Endothelial cell (in vitro differentiated cells): ENCODE measurements around the gene GRM1. TPM values are rescaled to one million over a fixed set of nuclear protein-coding genes. Genes with fewer than 3 reads are reported as not detected.

Source experiments
- DNase-seq: peaks from one replicate; pipeline ENCODE4 v3.0.0; 2021; ENCODE audit warnings: low spot score
- H3K27ac Mint-ChIP-seq: one replicate; pipeline ENCODE4 v1.8.0; 2021; ENCODE audit warnings: mixed read lengths, inconsistent platforms; ENCODE audit not compliant: unreplicated experiment
- H3K27me3 Mint-ChIP-seq: one replicate; pipeline ENCODE4 v1.8.0; 2021; ENCODE audit warnings: mild to moderate bottlenecking, moderate library complexity, mixed read lengths, inconsistent platforms; ENCODE audit not compliant: unreplicated experiment
- H3K36me3 Mint-ChIP-seq: one replicate; pipeline ENCODE4 v1.8.0; 2021; ENCODE audit warnings: mild to moderate bottlenecking, low read depth, mixed read lengths, inconsistent platforms; ENCODE audit not compliant: unreplicated experiment
- H3K4me1 Mint-ChIP-seq: one replicate; pipeline ENCODE4 v1.8.0; 2021; ENCODE audit warnings: mild to moderate bottlenecking, mixed read lengths, inconsistent platforms; ENCODE audit not compliant: unreplicated experiment
- H3K4me3 Mint-ChIP-seq: one replicate; pipeline ENCODE4 v1.8.0; 2021; ENCODE audit warnings: mild to moderate bottlenecking, mixed read lengths, inconsistent platforms; ENCODE audit not compliant: unreplicated experiment
- H3K9me3 Mint-ChIP-seq: one replicate; pipeline ENCODE4 v1.8.0; 2021; ENCODE audit warnings: mixed read lengths, inconsistent platforms; ENCODE audit not compliant: unreplicated experiment
- total RNA-seq: library from RNA; stranded (reverse); fragmentation: NEBNext Ultra II Directional; extraction: Animal tissue kit (Norgen Biotek cat#: 25700); gene quantifications from one replicate; pipeline ENCODE4 v1.2.1, GENCODE V29; 2021; ENCODE audit not compliant: unreplicated experiment
- TF ChIP-seq, protein P1 (sequence below): fragments of 200-600 bp; sonication (generic); IDR thresholded peaks from one replicate; pipeline ENCODE4 v1.5.0; 2021; ENCODE audit warnings: antibody characterized with exemption; ENCODE audit not compliant: unreplicated experiment

Gene GRM1
- total RNA-seq, 1 donor from 2014 or later, result 0.23 TPM

DNA sequence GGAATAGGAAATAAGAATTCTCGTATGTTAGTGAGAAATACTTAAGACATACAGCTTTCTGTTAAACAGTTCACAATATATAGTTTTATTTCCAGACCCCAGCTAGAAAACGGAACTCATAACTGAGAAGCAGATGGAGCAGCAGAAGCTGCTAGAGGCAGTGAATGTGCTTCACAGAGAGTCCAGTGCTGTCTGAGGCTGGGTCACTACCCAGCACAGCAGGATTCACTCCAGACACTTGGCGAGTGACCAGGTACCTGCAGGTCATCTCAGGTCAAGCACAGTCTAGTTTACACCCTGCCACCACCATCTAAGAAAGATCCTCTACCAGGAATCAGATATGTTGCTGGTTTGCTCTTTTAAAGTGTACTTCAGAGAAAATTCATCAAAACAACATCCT lies 271.7 kb downstream of the GRM1 start:
- no peak overlapping the region for H3K27ac Mint-ChIP-seq
- TF ChIP-seq, protein P1, sequence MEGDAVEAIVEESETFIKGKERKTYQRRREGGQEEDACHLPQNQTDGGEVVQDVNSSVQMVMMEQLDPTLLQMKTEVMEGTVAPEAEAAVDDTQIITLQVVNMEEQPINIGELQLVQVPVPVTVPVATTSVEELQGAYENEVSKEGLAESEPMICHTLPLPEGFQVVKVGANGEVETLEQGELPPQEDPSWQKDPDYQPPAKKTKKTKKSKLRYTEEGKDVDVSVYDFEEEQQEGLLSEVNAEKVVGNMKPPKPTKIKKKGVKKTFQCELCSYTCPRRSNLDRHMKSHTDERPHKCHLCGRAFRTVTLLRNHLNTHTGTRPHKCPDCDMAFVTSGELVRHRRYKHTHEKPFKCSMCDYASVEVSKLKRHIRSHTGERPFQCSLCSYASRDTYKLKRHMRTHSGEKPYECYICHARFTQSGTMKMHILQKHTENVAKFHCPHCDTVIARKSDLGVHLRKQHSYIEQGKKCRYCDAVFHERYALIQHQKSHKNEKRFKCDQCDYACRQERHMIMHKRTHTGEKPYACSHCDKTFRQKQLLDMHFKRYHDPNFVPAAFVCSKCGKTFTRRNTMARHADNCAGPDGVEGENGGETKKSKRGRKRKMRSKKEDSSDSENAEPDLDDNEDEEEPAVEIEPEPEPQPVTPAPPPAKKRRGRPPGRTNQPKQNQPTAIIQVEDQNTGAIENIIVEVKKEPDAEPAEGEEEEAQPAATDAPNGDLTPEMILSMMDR, result no peak
- peaks cover 13% of the 10 kb centered on the region for H3K4me1 Mint-ChIP-seq
- H3K9me3 Mint-ChIP-seq, result no peaks in the 10 kb centered on the region
- no peak overlapping the region for H3K4me3 Mint-ChIP-seq
- no peaks in the 10 kb centered on the region for H3K36me3 Mint-ChIP-seq
- no peak for DNase-seq
- peaks cover 1% of the 10 kb centered on the region for H3K27me3 Mint-ChIP-seq

DNA sequence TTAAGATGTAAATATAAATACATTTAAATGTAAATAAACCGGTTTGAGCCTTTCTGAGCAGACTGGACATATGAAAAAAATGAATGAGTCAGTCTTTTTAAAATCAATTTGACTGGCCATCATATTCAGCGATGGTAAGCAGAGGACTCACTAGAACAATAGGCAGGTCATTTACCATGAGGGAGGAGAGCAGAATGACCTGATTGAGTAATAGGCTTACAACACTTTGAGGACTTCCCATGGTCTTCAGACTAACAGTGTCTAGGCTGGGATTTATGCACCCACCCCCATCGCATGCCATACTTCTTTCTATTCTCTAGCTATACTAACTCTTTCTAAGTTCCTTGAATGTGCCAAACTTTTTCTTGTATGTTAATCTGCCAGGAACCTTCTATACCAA lies 272.9 kb downstream of the GRM1 start:
- no peak for DNase-seq
- Mint-ChIP-seq H3K9me3 (no peaks in the 10 kb centered on the region), H3K27me3 (peaks cover 1% of the 10 kb centered on the region), H3K36me3 (no peaks in the 10 kb centered on the region), H3K27ac (no peak overlapping the region), H3K4me3 (no peak overlapping the region), H3K4me1 (peaks cover 16% of the 10 kb centered on the region)
- TF ChIP-seq, protein P1, result no peak

DNA sequence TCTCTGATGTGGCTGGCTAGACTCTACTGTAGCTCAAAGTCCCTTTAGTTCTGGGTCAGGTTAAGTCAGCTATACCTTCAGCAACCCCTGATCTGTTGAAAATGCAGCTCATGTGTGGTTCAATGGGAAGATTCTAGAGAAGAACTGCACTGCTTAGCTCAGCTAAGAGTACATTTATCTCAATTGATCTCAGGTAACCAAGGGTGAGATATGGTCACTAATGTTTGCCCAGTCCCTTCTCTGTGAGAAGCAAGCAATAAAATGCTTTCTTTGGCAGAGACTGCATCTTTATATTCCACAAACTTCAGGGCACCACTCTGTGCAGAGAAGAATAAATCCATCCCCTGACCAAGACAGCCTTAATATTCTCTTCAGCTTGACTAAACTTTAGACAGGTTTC lies 274.1 kb downstream of the GRM1 start:
- TF ChIP-seq, protein P1, result no peak
- no peak overlapping the region for H3K4me3 Mint-ChIP-seq
- H3K36me3 Mint-ChIP-seq, result no peaks in the 10 kb centered on the region
- H3K27ac Mint-ChIP-seq, result no peak overlapping the region
- H3K4me1 Mint-ChIP-seq, result peaks cover 16% of the 10 kb centered on the region
- H3K27me3 Mint-ChIP-seq, result peaks cover 1% of the 10 kb centered on the region
- DNase-seq, result no peak
- no peaks in the 10 kb centered on the region for H3K9me3 Mint-ChIP-seq

DNA sequence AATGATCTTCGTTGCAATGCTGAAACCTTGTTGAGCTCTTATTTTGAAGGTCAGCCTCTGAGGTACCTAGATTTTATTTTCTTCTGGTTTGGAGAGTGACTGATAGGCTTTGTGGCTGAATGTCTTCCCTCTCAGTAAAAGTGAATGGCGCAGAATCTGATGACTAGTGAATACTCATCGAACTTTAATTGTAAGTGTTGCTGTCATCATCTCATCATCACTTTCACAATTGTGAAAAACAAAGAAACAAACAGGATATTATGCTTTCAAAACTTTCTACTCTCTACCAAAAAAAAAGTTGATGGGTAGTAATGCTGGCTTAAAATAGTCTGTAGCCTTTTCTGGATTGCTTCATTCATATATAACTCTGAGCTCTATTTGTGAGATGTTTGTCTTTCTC lies 275.3 kb downstream of the GRM1 start:
- Mint-ChIP-seq H3K27ac (no peak overlapping the region), H3K27me3 (peaks cover 1% of the 10 kb centered on the region), H3K36me3 (no peaks in the 10 kb centered on the region), H3K4me1 (peaks cover 16% of the 10 kb centered on the region), H3K4me3 (no peak overlapping the region), H3K9me3 (no peaks in the 10 kb centered on the region)
- DNase-seq, result no peak
- TF ChIP-seq, protein P1, result no peak

DNA sequence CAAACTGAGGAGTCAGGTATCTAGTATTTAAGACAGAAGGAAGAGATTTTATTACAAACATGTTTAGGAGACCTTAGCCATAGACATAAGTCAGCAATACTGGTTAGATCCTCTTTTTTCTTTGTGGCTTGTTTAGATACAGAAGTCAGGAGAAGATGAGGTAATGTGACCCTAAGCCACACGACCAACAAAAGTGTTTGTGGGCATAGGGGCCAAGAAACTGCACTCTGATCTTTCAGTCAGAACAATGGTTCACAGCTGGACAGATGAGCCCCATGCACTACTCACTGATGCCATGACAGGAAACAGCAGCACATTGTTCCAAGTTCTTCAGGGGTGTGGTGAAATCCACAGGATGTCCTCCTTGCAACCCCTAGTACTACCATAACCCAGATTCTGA lies 276.2 kb downstream of the GRM1 start:
- H3K27me3 Mint-ChIP-seq, result peaks cover 1% of the 10 kb centered on the region
- H3K27ac Mint-ChIP-seq, result no peak overlapping the region
- no peaks in the 10 kb centered on the region for H3K9me3 Mint-ChIP-seq
- peaks cover 16% of the 10 kb centered on the region for H3K4me1 Mint-ChIP-seq
- no peak overlapping the region for H3K4me3 Mint-ChIP-seq
- no peak for DNase-seq
- no peaks in the 10 kb centered on the region for H3K36me3 Mint-ChIP-seq
- TF ChIP-seq, protein P1, result no peak
